HG03135 (cell line): ENCODE results near the gene BANP.
"Not testable (repeated sequence)": the region's sequence is repeated elsewhere in the genome, so short reads cannot be mapped to it uniquely, and the experiment has no call there.

Experiments
- ATAC-seq: cut with Tn5 transposase; IDR thresholded peaks from one replicate; pipeline ENCODE4 v1.9.1; 2021; ENCODE audit warnings: mild to moderate bottlenecking, moderate library complexity; ENCODE audit not compliant: unreplicated experiment

The BANP gene

GRCh38 chr16:87926246-87927194 is 24.7 kb upstream of the BANP start:
- no peak for ATAC-seq

GRCh38 chr16:87927195-87927562 is 24.1 kb upstream of the BANP start:
- no peak for ATAC-seq

DNA sequence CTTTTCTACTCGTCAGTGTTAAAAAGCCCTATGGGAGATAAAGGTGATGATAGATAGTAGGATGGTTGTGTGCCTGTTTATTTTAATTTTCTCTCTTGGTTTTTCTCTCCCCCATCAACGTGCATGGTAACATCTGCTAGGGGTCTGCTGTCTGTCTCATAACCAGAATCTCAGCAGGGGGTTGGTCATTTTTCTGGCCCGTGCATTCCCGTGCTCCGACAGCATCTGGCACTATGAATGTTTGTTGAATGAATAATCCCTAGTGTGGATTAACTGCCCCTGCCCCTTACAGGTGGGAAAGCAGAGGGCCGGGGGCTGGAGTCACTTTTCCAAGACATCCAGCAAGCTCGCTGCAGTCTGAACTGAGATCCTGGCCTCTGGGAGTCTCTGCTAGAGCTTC is 21.2 kb upstream of the BANP start:
- ATAC-seq = no peak

- no peak for ATAC-seq
These were observed 20.8 kb upstream of the BANP start for GRCh38 chr16:87930456-87930855.

GRCh38 chr16:87931504-87931903 is 19.7 kb upstream of the BANP start:
- ATAC-seq = no peak

GRCh38 chr16:87932475-87933139 is 18.6 kb upstream of the BANP start:
- ATAC-seq = not testable (repeated sequence)

GRCh38 chr16:87933140-87933495 is 18.1 kb upstream of the BANP start:
- no peak for ATAC-seq

GRCh38 chr16:87934752-87935425 is 16.3 kb upstream of the BANP start:
- not testable (repeated sequence) for ATAC-seq

DNA sequence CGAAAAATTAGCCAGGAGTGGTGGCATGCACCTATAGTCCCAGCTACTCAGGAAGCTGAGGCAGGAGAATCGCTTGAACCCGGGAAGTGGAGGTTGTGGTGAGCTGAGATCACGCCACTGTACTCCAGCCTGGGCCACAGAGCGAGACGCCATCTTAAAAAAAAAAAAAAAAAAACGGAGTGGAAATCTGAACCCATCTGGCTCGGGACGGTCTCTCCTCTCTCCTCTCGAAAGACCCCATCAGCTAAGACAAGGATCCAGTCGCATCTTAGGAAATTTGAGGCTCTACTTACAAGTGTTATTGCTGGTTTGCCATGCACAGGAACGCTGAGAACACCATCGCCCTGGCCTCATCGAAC is 15.2 kb upstream of the BANP start:
- not testable (repeated sequence) for ATAC-seq

DNA sequence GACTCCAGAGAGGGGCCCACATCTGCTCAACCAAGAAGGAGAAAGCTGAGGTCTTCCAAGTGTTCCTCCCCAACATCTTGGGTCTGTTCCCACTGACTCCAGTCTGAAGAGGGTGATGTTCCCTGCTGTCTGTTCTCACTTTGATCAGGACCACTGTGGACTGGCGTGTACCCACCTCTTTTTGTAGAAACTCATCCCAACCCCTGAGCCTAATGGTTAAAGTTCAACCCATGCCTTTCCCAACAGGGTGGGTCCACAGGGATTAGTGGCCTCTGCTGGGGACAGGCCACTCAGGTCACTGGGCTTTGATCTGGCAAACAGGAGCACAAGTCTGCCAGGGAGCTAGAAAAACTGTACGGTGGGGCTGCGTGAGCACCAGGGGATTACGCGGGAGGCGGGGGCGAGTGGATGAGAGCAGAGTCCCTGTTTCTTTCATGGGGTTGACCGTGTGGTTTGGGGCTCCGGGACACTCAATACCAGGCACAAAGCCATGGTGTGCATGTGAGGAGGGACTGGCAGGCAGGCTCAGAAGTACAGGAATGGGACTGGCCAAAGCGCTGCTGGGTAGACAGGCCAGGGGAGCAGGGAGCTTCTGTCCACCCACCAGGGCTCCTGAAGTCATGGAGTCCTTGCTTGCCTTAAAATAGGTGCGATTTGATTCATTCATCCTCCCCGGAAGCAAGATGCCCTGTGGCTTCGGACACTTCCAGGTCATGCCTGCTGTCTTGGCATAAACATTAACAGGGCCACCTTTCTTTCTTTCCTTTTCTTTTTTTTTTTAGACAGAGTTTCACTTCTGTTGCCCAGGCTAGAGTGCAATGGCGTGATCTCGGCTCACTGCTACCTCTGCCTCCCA is 14.6 kb upstream of the BANP start, which contains the start of gene CA5A:
CA5A (minus strand) TSS at position 155 of the 856 bp plus-strand sequence; CDS start at position 76, 79 bp downstream.
- ATAC-seq = no peak

DNA sequence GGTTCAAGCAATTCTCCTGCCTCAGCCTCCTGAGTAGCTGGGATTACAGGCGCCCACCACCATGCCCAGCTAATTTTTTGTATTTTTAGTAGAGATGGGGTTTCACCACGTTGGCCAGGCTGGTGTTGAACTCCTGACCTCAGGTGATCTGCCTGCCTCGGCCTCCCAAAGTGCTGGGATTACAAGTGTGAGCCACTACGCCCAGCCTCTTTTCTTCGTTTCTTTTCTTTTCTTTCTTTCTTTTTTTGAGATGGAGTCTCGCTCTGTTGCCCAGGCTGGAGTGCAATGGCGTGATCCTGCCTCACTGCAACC is 14.0 kb upstream of the BANP start:
- not testable (repeated sequence) for ATAC-seq

- no peak for ATAC-seq
These were observed 12.8 kb upstream of the BANP start for GRCh38 chr16:87938412-87938949.

DNA sequence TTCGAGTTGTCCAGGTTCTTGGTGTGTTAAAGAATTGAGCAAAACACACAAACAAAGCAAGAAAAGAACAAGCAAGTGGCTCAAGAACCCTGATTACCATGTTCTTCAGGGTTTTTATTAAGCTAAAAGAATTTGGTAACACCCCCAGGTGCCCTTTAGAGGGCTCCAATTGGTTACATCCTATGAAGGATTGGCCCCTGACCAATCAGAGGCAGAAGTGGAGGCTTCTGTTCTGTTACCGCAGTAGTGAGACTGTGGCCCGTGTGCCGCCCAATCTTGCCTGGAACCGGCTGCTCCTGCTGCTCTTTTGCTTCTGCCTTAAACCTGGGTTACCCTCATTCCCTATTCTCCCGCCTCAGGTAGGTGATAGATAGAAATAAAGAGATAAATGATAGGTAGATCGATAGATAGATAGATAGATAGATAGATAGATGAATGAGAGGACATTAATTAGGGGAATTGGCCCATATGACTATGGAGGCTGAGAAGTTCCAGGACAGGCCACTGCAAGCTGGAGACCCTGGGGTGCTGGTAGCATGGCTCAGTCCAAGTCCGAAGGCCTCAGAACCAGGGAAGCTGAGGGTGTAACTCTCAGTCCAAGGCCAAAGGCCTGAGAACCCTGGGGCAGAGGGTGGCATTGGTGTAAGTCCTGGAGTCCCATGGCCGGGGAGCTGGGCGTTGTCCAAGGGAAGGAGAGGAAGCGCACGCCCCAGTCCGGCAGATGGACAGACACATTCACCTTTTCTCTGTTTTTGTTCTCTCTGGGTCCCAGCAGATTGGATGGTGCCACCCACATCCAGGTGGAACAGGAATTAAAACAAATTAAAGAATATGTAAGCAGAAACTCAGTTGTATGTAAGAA is 11.4 kb upstream of the BANP start:
- no peak for ATAC-seq

DNA sequence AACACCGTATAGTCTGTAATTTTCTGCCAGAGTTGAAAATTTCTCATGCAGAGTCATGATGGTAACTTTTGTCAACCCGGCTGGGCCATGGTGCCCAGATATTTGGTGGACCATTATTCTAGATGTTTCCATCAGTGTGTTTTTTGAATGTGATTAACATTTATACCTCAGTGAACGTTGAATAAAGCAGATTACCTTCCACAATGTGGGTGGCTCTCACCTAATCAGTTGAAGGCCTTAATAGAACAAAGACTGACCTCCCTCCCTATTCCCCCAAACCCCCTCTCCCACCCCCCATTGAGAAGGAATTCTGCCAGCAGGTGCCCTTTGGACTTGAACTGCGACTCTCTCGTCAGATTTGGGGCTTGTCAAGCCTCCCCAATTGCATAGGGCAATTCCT is 8.6 kb upstream of the BANP start:
- no peak for ATAC-seq

DNA sequence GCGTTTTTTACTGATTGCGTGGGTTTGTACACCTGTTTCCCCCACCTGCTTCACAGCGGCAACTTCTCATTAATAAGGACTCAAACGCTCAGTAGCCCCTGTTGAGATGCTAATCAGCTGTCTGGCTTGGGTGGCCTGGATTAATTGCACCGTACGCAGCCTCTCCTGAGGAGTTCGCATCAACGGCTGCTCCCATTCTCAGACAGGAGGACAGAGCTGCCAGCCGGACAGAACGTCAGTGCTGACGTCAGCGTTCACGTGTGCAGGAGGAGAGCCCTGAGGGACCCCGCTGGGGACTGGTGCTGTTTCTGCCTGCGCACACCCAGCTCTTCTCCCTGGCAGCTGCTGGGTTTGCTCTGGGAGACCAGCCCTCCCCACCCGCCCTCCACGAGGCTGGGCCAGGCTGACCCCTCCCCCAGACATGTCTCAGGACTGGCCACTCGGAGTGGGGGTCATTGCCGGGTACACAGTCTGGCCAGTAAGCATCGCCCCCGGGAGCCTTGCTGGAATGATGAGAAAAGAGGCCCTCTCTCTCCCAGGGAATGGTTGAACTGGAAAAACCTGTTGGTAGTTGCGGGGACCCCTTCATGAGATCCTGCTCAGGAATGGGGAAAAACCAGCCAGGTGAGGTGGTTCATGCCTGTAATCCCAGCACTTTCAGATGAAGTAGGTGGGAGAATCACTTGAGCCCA is 5.7 kb upstream of the BANP start:
- ATAC-seq = no peak

- ATAC-seq = no peak
These were observed 4.5 kb upstream of the BANP start for GRCh38 chr16:87946596-87947347.

GRCh38 chr16:87947356-87948118 is 3.7 kb upstream of the BANP start:
- ATAC-seq = no peak

DNA sequence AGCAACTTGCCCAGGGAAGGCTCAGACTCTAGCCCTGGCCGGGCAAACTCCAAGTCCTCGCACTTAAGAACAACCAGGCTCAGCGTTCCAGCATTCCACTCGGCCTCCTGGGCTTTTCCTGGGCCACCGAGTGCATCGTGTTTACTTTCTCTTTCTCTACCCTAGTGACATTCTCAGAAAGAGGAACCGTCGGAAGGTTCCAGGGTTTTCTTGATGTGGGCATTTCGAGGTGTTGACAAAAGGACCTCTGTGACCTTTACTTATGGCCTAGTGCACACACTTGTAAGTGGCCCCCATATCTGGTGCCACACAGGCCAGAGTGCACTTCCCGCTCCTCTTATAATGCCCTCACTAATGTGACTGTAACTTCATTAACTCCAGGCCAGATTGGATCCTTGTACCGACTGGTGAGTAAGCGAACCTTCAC is 3.1 kb upstream of the BANP start:
- no peak for ATAC-seq
